Measurements from ENCODE around the gene GPC5. TPM values are rescaled to one million over a fixed set of nuclear protein-coding genes. Genes with fewer than 3 reads are reported as not detected.

Gene GPC5
- total and polyA plus RNA-seq, 9 of the 15 experiments (the other 6 are each of a cell fraction or from before 2014, with no cell fraction given): 0.18 to 0.27 TPM; not detected in 7

DNA sequence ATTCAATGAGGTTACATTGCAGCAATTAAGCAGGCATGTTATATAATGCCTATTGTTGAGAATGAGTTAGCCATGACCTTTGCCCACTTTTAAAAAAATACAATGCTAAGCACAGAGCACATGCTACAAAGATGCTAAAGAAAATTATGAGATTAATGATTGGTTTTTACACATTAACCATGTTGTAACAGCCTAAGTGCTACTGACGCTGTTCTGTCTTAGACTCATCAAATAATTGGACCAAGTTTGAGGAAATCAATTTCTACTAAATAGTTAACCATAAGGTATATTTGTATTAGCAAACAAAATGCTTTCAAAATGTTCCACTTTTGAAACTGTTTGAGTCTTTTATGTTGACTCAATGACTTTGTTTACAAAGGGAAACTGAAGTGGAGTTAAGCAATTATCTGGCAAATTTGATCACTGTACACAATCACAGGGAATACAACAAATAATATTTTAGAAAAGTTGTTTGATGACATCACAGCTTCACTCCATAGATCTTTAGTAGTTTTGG is 36.6 kb upstream of the GPC5 start:
- Histone ChIP-seq H3K79me2 (ENCODE audit: control insufficient read depth, insufficient read depth, low read length) (no peaks in the 10 kb centered on the region), H4K20me1 (replicated peaks; ENCODE audit: control insufficient read depth, insufficient read depth, low read length) (peaks cover 19% of the 10 kb centered on the region), H2AFZ (ENCODE audit: low read depth, low read length) (no peak overlapping the region), H3K9me1 (ENCODE audit: control insufficient read depth, insufficient read depth, low read length) (peaks cover 5% of the 10 kb centered on the region), H3K36me3 (ENCODE audit: control insufficient read depth, insufficient read depth, low read length) (peaks cover 17% of the 10 kb centered on the region), H3K27ac (ENCODE audit: extremely low read depth, low read depth, low read length) (no peak overlapping the region), H3K4me3 (no peak overlapping the region), H3K9me3 (replicated peaks; ENCODE audit: control insufficient read depth, insufficient read depth, low read depth, low read length) (no peaks in the 10 kb centered on the region), H3K4me1 (replicated peaks in 1 of 2; ENCODE audit: control insufficient read depth in 2 of 2, insufficient read depth in 2 of 2, low read length in 2 of 2) (peaks cover 0 to 7% of the 10 kb centered on the region in 2 experiments; a peak in 3 of 5 replicates), H3K4me2 (ENCODE audit: insufficient read depth, low read length) (no peak overlapping the region), H3K9ac (ENCODE audit: insufficient read depth in 1 of 2, low read depth in 2 of 2, low read length in 2 of 2) (no peak overlapping the region), H3K27me3 (ENCODE audit: control insufficient read depth in 2 of 2, insufficient read depth in 2 of 2, low read length in 2 of 2) (no peaks in the 10 kb centered on the region)
- TF ChIP-seq ZKSCAN1 (IDR thresholded peaks at IDR 0.05; ENCODE audit: low read depth, low read length) (no peak), MCM3 (IDR thresholded peaks at IDR 0.05) (no peak), ETV6 (IDR thresholded peaks at IDR 0.05; ENCODE audit: borderline replicate concordance in 1 of 2, low read depth in 2 of 2, low read length in 1 of 2) (no peak), ETV6 (CRISPR knock-in tag; IDR thresholded peaks at IDR 0.05; ENCODE audit: borderline replicate concordance) (no peak), ELF4 (CRISPR knock-in tag; IDR thresholded peaks at IDR 0.05) (no peak), POLR2G (IDR thresholded peaks at IDR 0.05; ENCODE audit: low read depth, low read length) (no peak), PRPF4 (IDR thresholded peaks at IDR 0.05; ENCODE audit: insufficient read depth, low read depth, low read length, poor library complexity, severe bottlenecking) (no peak), DMBX1 (CRISPR knock-in tag; IDR thresholded peaks at IDR 0.05; ENCODE audit: borderline replicate concordance) (no peak), PTTG1 (tag; IDR thresholded peaks at IDR 0.05; ENCODE audit: low read depth) (no peak), ZNF436 (CRISPR knock-in tag; IDR thresholded peaks at IDR 0.05) (no peak)
- TF ChIP-seq, protein P1, sequence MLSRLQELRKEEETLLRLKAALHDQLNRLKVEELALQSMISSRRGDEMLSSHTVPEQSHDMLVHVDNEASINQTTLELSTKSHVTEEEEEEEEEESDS (CRISPR knock-in tag; IDR thresholded peaks at IDR 0.05): no peak
- TF ChIP-seq, protein P2, sequence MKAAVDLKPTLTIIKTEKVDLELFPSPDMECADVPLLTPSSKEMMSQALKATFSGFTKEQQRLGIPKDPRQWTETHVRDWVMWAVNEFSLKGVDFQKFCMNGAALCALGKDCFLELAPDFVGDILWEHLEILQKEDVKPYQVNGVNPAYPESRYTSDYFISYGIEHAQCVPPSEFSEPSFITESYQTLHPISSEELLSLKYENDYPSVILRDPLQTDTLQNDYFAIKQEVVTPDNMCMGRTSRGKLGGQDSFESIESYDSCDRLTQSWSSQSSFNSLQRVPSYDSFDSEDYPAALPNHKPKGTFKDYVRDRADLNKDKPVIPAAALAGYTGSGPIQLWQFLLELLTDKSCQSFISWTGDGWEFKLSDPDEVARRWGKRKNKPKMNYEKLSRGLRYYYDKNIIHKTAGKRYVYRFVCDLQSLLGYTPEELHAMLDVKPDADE (conservative IDR thresholded peaks at IDR 0.05; ENCODE audit: control insufficient read depth, low read depth, low read length): no peak
- WGBS (ENCODE audit: insufficient coverage, low coverage, missing lambda C conversion rate): 83% methylated on average over 1 of the region's 1 CpG
- FAIRE-seq (no peak), DNase-seq (ENCODE audit: extremely low read depth in 1 of 4, low spot score in 3 of 4) (no peak), ATAC-seq (no peak)
- no TSS peak for BruUV-seq (replicated peaks)
- ChIA-PET POLR2A (no interaction called here), CTCF (ENCODE audit: low intra/inter-chr PET ratio) (no interaction called here)
- intact Hi-C loops (cut with micrococcal nuclease): loop anchor here (2.0 kb wide), 1 partner anchor 15 kb away; no protein-coding TSS in a partner anchor
- in situ Hi-C loops (cut with MboI): no loop called here
